Left colon (tissue), 2 donors: ENCODE measurements around the gene SLC35B2. TPM values are rescaled to one million over a fixed set of nuclear protein-coding genes. Genes with fewer than 3 reads are reported as not detected.

Experiments used
- ATAC-seq: fragments of 200-7000 bp; cut with Tn5 transposase; one replicate; pipeline ENCODE4 v1.9.1; 2020; ENCODE audit warnings: mild to moderate bottlenecking, moderate library complexity
- DNase-seq, 2 donors: peaks; one replicate each; pipeline ENCODE4 v3.0.0-alpha.2; 2020
- intact Hi-C, 2 donors: fragments of 100-400 bp; cut with DNase I in 1 of 2; cut with micrococcal nuclease in 1 of 2; formaldehyde crosslinking; loops; one replicate each; pipeline versions ENCODE4 v1.11.2 to v1.14.0; 2022; cut with DNase I, micrococcal nuclease
- total RNA-seq, 2 donors: library from RNA; stranded (reverse); fragmentation: NEBNext Ultra II Directional; extraction: Animal tissue kit (Norgen Biotek cat#: 25700); gene quantifications; one replicate each; pipeline ENCODE4 v1.2.1, GENCODE V29; 2021
- donor health status: DM: no; HTN: no; CAD: no.
- donor health status: DM: yes; HTN: yes; CAD: no.

Gene SLC35B2
- total RNA-seq, 2 donors from 2014 or later, result 34.9 to 43.5 TPM

DNA sequence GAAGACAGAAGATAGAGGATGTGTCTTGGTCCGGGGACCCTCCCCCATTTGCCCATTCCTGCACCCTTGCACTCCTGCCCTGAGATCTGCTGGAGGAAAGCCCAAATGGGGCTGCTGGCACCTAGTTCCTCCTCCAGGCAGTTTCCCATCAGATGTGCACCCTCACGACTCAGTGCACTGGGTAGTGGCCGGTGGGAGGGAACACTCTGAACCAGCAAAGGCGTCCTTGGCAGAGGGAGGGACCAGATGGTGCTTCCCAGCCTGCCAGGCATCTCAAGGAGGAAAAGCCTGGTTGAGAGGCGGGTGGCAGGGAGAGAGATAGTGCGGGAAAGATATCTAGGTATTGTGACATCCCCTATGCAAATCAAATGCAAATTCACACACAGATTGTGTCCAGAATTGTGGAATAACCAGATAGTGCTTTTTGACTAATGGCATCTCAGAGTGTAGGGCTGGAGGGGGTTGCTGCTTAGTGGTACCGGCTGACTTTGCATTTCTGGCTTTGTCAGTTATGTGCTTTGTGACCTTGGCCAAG lies 32.5 kb upstream of the SLC35B2 start:
- ATAC-seq (no peak), DNase-seq (no peak)
- intact Hi-C loops, result no loop called here

DNA sequence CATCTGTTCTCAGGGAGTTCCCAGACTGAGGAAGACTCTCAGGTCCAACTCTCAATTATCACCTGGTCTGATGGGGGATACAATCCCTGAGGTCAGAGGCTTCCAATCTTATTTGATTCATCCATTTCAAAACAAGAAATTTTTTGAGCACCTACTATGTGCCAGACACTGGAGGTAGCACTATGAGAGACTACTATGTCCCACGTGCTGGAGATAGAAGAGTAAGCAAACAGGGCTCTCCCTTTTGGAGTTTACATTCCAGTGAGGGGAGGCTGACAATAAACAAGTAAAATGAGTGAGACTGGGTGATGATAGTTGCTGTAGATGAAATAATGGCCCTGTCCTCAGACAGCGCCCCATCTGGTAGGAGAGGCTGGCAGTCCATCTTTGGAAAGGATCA lies 29.4 kb upstream of the SLC35B2 start:
- intact Hi-C loops, result no loop called here
- ATAC-seq (no peak), DNase-seq (no peak)

DNA sequence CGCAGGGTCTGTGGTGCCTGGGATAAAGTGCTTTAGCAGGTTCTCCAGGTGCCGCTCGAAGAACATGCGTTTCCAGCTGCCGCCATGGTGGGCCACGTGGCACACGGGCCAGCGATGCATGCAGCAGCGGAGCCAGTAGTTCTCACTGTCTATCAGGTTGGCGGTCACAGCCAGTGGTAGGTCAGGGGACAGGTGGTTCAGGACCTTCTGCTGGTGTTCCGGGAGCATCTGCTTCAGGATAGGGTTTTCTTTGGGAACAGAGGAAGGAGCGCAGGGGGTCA lies 28.9 kb upstream of the SLC35B2 start:
- DNase-seq, result no peak
- intact Hi-C loops, result no loop called here
- no peak for ATAC-seq

DNA sequence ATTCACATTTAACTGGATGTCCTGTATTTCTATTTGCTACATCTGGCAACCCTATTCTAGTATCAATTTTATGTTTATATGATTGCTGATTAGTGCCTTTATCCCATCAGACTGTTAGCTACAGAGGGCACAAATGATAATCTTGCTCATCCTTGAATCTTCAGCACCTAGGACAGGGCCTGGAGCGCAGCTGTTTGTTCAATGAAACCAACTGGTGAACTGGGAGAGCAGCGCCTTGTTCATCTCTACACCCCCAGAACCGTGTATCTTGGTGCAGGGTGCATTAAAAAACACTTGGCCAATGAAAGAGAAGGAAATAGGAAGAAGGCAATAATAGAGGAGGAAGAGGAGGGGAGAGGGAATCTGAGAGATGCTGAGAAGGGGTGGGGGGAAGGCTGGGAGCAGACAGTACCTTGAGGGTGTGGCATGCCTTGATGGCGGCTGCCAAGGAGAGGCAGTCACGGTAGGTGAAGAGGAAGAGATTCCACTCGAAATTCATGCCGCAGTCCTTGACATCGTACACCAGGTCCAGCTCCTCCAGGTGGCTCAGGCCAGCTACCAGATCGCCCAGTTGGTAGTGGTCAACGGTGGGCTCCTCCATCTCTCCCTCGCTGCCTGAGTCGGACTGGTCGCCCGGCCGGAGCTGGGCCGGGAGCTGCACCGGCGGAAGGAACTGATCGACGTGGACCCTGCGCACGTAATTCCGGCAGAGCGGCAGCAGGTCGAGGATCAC lies 28.4 kb upstream of the SLC35B2 start:
- ATAC-seq, result no peak
- intact Hi-C loops, result no loop called here

DNA sequence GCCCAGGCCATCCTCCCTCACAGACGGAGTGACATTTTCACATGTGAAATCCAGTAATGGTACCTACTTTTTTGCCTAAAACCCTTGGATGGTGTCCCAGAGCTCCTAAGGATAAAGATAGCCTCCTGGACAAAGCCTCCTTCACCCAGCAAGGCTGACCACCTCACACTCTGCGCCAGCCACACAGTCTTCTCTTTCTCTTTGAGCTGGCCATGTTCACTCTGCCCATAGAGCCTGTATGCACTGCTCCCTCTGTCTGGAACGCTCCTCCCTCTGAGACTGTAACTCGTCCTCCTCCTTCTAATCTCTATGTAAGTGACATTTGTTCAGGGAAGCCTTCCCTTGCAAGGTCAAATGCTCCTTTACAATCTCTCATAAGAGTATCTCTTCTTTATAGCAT lies 27.5 kb upstream of the SLC35B2 start:
- intact Hi-C loops, result no loop called here
- ATAC-seq (no peak), DNase-seq (no peak)

More for the DNA sequence above, 28.4 kb upstream of the SLC35B2 start:
- no peak for DNase-seq

DNA sequence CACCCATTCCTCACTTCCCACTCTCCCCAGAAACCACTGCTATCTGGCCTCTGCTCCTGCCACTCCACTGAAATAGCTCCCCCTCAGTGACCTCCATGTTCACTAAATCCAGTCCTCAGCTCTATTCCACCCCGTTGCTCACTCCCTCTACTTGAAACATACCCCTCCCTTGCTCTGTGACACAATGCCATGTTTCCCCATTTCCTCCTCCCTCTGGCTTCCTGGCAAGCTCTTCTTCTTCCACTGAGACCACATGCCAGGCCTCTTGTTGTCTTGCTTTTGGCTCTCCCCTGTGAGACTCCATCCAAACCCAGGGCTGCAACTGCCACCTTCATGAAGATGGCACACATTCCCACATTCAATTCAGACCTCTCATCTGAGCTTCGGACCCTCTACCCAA lies 26.8 kb upstream of the SLC35B2 start:
- DNase-seq (no peak), ATAC-seq (no peak)
- intact Hi-C loops, result no loop called here

DNA sequence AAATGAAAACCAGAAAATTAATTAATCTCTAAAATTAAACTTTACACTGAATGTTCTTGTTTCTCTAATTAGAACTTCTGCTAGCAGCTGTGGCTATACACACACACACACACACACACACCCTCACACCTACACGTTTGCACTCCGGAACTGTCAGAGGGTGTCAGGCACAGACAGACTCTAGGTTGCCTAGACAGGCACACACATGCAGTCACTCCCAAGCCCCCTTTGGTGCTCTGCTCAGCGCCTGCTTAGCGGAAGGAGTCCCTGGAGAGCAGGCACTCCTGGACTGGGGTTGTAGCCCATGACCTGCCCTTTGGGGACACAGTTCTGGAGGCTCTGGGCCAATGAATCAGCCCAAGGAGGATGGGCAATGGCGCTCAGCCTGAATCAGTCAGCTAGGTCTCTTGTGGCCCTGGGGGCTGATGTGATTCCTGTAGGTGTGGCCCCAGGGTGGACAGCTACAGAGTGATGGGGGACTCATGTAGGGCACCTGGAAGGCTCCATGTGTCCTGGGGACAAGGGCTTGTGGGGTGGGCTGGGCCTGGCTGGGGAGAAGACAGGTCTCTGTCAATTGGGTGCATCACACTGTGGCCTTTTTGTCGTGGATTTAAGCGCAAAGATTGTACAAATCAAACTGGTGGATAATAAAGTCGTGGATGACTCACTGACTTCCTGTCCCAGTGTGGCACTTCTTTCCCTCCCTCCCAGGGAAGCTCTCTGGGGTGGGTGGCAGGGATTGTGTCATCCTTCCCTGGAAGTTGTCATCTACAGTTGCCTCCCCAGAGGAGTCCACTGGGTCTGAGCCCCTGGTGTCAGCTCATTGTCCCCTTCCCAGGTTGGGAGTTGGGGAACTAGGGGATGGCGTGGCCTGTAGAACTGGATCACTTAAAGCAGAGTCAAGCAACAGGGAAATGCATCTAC lies 21.7 kb upstream of the SLC35B2 start:
- intact Hi-C loops, result no loop called here
- ATAC-seq (no peak), DNase-seq (no peak)

DNA sequence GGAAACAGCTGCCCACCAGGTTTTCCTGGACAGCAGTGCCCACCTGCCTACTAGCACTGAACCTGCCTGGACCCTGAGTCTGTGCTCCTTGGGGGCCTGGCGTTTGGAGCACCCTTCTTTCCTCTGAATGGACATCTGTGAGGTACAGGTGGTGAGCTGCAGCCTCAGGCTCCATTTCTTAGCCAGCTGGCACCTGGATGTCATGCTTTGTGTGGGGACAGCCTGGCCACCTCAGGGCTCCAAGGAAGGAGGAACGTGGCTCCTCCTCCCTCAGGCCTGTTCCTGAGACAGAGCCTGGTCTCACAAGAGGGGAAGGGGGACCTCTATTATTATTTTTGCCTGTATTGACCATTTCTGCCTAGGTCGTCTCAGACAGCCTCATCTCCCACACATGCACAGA lies 21.0 kb upstream of the SLC35B2 start:
- DNase-seq (no peak), ATAC-seq (no peak)
- intact Hi-C loops, result no loop called here

DNA sequence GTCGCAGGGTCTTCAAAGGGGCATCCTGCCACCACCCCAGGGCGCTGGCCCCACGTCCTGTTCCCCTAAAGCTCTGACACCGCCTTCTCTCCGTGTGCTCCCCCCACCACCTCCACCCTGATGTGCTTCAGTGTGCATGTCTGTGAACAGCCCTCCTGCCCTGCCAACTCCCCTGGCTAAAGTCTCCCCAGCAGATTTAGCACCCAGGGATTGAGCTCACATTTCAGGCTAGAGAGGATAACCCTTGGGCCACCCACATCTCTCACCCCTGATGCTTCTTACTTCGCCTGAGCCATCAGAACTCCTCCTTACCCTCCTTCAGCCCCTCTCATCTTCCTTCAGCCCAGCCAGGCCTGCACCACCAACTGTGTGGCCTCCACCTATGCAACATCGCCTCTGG lies 20.4 kb upstream of the SLC35B2 start:
- DNase-seq (no peak), ATAC-seq (no peak)
- intact Hi-C loops, result no loop called here

DNA sequence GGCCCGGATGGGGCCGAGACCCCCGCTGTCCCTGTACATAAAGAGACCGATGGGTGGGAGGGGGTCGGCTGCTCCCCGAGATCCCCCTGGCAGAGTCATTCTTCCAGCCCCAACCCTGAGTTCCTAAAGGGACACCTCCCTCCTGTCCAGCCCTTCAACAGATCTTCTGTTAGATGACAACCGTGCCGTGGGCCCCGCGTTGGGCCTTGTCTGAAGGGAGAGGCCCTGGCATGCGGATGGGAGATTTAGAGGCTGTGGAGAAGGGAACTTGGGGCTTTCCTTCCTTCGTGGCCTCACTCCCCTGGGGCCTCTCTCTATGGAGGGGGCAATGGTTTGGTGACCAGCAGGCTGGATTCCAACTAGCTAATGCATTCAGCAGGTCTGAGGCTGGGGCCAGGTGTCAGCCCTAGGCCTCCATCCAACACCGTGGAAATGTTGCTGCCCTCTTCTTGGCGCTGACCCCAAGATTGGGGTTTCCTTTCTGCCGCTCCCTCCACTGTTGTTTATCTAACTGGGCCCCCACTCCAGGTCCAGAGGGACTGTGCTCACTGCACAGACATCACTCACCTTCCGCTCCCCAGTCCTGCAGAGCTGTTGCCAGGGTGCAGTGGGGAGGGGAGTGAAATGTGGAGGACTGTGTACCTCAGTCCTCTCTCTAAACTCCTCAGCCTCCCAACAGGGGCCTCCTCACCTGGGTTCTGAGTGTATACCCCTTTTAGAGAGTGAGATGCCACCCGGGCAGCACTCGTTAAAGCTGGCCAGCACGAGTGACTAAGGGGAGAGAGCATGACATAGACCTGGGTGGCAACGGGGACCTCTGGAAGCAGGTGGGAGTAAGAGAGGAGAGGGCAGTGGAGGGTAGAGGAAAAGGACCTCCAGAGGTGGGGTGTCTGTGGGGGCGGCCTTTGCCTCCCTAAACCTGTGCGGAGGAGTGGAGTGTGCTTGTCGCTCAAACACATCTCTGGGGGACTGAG lies 19.6 kb upstream of the SLC35B2 start:
- no peak for DNase-seq
- intact Hi-C loops, result no loop called here
- ATAC-seq, result no peak

DNA sequence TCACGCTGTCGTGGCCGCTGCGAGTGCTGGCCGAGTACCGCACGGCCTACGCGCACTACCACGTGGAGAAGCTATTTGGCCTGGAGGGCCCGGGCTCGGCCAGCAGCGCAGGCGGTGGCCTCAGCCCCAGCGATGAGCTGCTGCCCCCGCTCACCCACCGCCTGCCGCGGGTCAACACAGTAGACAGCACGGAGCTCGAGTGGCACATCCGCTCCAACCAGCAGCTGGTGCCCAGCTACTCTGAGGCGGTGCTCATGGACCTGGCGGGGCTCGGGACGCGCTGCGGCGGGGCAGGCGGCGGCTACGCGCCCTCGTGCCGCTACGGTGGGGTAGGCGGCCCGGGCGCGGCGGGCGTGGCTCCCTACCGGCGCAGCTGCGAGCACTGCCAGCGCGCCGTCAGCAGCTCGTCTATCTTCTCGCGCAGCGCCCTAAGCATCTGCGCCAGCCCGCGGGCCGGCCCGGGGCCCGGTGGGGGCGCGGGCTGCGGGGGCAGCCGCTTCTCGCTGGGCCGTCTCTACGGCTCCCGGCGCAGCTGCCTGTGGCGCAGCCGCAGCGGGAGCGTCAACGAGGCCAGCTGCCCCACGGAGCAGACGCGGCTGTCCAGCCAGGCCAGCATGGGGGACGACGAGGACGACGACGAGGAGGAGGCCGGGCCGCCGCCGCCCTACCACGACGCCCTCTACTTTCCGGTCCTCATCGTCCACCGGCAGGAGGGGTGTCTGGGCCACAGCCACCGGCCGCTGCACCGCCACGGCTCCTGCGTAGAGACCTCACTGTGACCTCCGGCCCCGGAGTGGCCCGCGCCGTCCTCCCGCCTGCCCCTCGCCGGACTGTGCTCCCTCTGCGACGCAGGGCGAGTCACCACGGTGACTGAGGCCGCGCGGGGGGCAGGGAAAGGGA lies 18.7 kb upstream of the SLC35B2 start:
- DNase-seq, result peak in 1 of 2 donors; percentile 40
- intact Hi-C loops, result no loop called here
- ATAC-seq, result peak; percentile 82

DNA sequence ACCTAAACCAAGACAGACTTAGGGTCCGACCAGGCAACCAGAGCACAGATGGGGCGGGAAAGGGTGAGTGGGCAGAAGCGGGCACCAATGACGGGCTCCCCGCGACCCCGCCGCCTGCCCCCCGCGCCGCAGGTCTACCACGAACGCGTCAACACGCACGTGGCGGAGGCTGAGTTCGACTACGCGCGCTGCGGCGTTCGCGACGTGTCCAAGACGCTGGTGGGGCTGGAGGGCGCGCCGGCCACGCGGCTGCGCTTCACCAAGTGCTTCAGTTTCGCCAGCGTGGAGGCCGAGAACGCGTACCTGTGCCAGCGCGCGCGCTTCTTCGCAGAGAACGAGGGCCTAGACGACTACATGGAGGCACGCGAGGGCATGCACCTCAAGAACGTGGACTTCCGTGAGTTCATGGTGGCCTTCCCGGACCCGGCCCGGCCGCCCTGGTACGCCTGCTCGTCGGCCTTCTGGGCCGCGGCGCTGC lies 18.0 kb upstream of the SLC35B2 start:
- ATAC-seq, result no peak

DNA sequence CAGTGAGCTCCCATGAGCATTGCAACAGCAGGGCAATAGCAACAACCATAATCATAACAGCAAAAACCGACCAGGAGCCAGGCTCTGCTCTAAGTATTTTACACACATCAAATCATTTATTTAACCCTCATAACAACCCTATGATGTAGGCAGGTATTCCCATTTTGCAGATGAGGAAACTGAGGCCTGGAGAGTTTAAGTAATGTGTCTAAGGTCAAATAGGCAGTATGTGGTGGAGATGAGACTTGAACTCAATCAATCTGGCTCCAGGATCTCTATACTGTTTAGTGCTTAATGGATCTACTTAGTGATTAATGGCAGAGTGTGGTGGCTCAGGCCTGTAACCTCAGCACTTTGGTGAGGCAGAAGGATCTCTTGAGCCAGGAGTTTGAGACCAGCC lies 16.3 kb upstream of the SLC35B2 start:
- intact Hi-C loops, result no loop called here
- DNase-seq (no peak), ATAC-seq (no peak)

More for the DNA sequence above, 18.0 kb upstream of the SLC35B2 start:
- intact Hi-C loops, result no loop called here
- no peak for DNase-seq

DNA sequence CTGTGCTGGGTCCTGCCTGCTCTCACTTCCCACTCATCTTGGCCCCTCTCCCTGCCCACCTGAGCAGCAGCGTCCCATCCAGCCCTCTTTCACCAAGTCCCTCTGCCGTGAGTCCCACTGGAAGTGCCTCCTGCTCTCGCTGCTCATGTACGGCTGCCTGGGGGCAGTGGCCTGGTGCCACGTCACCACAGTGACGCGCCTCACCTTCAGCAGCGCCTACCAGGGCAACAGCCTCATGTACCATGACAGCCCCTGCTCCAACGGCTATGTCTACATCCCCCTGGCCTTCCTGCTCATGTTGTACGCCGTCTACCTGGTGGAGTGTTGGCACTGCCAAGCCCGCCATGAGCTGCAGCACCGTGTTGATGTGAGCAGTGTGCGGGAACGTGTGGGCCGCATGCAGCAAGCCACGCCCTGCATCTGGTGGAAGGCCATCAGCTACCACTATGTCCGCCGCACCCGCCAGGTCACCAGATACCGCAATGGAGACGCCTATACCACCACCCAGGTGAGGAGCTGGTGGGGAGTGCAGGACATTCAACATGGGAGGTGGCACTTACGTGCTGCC lies 15.8 kb upstream of the SLC35B2 start:
- ATAC-seq (no peak), DNase-seq (no peak)
- intact Hi-C loops, result no loop called here

DNA sequence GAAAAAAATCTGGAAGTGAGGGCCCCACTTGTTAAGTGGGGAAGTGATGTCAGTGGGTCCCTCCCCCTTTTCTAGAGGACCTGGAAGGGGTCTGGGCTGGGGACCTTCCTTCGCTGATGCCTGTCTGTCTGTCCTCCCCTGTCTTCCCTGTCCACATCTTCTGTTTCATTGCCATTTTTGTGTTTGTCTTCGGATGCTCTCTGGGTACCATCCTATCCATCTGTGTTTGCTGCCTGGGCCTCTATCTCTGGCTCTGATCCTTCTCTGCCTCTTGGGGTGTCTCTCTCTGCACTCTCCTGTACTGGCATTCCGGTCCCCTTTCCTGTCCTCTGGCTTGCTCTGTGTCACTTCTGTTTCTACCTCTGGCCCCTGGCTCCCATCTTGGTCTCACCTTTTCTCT lies 15.2 kb upstream of the SLC35B2 start:
- intact Hi-C loops, result no loop called here
- DNase-seq (no peak), ATAC-seq (no peak)

DNA sequence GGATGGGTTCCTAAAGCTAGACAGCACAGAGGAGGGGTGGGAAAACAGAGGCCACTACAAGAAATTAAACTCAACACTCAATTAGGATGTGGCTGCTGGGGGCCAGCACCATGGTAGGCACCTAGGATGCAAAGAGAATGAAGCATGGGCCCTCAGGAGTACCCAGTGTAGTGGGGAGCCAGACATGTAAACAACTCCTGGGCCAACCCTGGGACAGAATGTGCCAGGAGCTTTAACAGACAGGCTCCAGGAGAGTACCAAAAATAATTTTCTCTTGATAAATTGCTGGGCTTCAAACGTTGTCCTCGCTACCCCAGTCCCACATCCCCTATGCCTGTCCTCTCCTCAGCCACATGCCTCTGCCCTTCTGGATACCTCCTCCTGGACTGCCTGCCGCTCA lies 14.6 kb upstream of the SLC35B2 start:
- DNase-seq (no peak), ATAC-seq (no peak)
- intact Hi-C loops, result no loop called here

DNA sequence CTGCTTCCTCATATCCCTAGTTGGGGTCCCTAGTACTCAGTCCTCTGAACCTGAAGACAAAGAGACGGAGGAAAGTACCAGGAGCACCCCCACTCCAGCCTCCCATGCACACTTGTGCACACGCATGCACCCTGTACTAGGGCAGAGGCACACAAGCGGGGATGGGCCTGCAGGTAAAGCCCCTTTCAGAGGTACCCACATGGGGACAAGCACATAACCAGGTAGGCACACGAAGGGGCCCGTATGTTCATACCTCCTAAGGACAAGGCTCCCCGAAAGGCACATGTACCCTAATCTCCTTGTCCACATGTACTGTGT lies 14.0 kb upstream of the SLC35B2 start:
- intact Hi-C loops, result no loop called here
- DNase-seq, result no peak
- no peak for ATAC-seq
